Measurements from ENCODE around the gene MIPOL1.

DNA sequence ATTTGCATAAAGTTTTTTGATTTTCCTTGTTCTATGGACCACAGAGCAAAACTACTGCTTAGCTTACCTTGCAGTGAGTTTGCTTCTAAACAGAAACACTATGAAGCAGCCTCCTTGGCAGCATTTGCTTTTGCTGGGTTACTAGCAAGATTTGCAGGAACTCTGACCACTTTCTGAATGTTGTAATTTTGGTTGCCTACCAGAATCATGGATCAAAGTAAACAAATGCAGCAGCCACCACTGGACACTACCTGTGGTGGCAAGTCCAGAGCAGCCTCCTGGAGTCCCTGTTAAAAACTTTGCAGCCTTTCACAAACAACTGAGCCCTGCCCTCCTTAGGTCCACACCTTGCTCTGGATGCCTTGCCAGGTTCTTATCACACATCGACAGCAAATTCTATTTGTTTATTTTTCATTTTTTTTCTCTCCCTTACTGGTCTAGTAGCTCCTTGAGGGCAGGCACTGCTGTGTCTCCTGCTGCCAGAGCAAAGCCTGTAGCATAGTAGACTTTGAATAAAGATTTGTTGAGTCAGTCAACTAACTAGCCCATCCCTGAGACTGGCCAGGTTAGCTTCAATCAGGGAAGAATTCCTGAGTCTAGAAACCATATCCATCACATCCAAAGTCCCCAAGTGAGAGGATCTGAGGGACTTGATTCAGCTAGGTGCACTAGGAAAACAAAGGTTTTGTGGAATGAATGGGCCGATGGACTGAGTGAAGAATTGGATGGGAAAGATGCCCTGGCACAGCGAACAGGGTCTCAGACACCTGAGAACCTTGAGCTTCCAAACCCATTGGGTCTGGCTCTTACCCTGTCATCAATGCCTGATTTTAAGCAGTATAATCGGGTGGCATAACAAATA is 403.4 kb downstream of the MIPOL1 start:
- TF ChIP-seq POLR2A (IDR thresholded peaks at IDR 0.05) (no peak), CTCF (IDR thresholded peaks at IDR 0.05) (no peak)
